GM18508 (cell line): ENCODE data around the gene KCNC2.

Experiments
- ATAC-seq: cut with Tn5 transposase; IDR thresholded peaks from one replicate; pipeline ENCODE4 v1.9.1; 2021; ENCODE audit warnings: moderate number of reproducible peaks; ENCODE audit not compliant: insufficient read depth, unreplicated experiment

KCNC2 gene

DNA sequence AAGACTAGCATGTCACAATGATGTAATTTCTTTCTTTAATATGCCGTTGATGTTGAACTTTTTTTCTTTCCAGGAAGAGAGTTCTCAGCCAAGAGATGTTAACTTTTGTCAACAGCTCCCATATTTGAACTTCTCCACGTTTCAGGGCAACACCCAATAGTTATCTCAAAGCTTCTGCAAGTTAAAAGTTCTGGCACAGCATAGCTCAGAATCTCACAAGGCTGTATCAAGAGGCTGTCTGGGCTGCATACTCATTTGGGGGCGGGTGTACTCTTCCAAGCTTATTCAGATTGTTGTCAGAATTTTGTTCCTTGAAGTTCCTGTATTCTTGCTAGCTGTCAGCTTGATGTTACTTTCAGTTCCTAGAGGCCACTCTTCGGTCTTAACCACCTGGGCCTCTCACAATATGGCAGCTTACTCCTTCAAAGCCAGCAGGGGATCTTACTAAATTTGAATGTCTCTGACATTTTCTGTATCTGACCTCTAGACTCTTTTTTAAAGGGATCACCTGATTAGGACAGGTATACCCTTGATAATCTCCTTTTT, 38.9 kb downstream of the KCNC2 start:
- no peak for ATAC-seq

GRCh38 chr12:75162845-75163244, 46.8 kb downstream of the KCNC2 start:
- no peak for ATAC-seq

DNA sequence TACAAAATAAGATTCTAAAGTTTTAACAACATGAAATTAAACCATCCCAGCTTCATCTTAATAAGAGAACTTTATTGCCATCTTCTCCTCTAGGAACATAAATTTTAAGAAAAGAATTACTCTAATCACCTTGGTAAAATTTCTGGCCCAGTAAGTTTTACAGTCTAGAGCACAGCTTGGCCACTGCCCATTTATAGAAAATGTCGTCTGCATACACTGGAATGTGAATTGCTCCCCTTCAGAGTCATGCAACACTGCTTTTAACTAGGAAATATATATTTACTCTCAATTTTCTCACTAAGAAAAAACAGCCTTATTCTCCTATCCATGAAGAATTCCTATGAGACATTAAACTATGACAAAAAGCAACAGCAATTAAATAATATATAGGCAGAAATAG, 48.2 kb downstream of the KCNC2 start:
- no peak for ATAC-seq

DNA sequence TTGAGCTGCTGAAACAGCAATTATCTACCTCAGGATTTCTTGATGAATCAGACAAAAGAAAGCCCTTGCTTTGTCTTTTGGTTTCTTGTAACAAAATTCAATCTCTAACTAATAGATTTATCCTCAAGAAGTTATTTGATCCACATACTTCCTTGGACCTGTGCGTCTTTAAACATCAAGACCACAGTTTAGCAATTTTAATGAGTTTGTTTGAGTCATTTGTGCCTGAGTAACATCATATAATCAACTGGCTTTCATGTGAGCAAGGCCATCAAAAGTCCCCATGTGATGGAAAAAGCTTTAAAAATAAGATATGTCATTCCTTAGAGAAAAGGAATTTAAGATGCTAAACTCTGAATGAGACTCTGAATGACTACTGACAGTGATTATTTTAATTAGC, 52.3 kb downstream of the KCNC2 start:
- ATAC-seq, result no peak

DNA sequence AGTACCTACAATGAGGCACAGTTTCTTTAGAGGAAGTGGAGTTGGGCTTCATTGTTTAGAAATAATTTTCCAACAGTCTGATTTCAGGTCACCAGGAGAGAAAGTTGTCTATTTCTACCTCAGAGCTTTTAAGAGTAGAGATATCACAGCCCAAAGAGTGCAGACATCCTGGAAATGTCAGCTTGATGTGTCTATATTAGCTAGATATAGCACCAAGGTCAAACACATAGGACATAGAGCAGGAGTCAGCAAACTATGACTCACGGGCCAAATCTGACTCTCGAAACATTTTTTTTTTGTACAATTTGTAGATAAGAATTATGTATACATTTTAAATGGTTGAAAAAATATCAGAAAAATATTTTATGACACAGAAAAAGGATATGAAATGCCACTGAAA, 53.7 kb downstream of the KCNC2 start:
- ATAC-seq, result no peak

DNA sequence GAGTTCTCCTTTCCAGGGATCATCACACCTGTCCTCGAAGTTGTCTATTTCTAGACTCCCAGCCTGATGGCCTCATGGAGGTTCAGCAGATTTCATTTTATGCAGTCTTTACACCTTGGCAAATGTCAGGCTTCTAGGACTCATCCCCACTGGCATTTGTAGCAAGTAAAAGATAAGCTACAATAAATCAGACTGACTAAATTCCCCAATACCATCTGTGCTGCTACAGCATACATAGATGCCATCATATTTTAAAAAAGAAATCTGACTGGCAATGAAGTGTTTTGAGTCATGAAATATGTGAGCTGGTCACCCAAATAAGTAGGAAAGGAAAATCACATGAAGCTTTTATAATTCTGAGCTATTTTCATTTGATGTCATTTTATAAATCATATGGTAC, 55.3 kb downstream of the KCNC2 start:
- no peak for ATAC-seq

GRCh38 chr12:75139196-75139595, 70.4 kb downstream of the KCNC2 start:
- ATAC-seq, result no peak

GRCh38 chr12:75137896-75138295, 71.7 kb downstream of the KCNC2 start:
- no peak for ATAC-seq

DNA sequence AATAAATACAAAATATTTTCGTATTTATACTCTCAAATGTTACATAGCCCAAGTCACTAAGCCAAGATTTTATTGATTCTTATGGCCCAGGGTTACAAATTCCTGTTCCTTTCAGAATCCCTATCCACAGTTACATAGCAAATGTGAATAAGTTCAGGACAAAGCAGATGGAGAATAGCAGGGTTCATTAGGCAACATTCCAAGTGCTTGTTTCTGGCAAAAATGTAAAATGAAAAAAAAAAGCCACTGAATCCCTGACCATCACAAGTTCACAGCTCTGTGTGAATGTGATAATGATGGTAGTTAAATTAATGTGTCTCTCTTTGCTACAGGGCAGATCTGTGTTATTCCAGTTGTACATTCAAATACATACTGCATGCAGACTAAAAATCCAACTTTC, 74.6 kb downstream of the KCNC2 start:
- no peak for ATAC-seq

DNA sequence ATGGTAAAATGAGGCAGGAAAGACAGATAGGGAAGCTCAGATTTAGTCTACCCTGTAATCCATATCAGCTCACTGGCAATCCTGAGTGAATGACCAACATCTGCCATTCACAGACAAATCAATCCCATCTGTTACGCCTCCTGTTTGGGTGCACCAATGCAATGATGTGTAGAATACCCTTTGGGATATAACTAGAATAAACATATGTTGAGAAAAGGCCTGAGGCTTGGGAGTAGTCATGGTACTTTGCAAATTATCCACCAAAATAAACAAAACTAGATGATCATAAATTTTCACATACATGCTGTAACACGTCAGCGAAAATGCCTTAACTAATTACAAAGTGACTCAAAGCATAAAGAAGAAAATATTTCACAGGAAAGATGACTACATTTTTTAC, 78.8 kb downstream of the KCNC2 start:
- ATAC-seq, result no peak

DNA sequence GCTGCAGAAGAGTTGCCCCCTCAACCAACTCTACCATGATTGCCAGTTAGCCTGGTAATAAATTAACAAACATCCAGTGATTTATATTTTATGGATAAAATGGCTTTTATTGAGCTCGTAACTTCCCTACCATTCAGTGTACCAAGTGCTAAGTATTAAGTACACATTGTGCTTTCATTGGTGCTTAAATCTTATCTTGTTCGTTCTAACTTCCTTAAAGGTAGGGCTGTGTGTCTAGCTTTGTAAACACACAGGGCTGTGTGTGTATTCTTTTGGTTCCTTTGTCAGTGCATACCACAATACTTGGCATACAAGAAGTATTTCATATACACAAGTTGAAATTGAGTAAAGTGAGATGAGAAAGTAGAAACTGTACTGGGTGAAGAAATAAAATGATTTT, 80.4 kb downstream of the KCNC2 start:
- ATAC-seq, result no peak

GRCh38 chr12:75121036-75121705, 88.5 kb downstream of the KCNC2 start:
- ATAC-seq, result no peak

DNA sequence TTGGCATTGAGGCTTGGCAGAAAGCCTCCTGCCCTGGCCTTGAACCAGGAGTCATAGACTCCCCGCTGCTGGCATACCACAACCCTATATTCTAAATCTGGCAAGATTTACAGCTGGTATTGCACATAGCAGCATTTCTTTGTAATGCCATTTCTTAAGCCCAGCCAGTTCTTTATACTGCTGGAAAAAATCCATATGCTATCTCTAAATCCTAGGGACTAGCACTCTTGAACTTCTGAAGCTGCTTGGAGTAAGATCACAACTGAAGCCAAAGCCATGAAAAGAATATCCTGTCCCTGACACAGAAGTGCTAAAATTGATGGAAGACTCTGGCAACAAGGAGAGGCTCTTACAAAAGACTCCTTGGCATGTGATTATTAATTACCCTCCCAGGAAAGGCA, 89.3 kb downstream of the KCNC2 start:
- ATAC-seq, result no peak

DNA sequence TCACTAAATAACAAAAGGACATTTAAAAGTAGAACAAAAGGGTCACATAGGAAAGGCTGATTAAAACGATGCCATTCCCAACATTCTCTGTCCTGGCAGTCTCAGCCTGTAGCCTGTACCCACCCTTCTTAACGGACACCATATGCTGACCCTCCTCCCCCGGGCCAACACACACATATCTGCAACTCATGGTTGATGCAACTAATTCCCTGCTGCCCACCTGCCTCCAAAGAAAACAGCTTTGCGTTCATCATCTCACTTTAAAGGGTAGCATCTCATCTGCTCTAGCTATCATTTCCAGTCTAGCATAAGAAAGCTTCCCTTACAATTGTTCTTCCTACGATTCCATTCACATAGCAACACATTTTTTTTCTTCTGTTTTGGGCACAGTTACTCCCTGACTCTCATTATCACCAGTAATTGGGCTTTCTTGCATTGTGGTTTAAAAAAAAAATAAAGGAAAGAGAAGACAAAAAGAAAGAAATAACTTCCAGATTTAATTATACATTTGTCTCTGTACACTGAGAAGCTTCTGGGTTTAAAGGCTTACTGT, 92.9 kb downstream of the KCNC2 start:
- no peak for ATAC-seq

- no peak for ATAC-seq
These were observed 93.9 kb downstream of the KCNC2 start for GRCh38 chr12:75115748-75116147.

DNA sequence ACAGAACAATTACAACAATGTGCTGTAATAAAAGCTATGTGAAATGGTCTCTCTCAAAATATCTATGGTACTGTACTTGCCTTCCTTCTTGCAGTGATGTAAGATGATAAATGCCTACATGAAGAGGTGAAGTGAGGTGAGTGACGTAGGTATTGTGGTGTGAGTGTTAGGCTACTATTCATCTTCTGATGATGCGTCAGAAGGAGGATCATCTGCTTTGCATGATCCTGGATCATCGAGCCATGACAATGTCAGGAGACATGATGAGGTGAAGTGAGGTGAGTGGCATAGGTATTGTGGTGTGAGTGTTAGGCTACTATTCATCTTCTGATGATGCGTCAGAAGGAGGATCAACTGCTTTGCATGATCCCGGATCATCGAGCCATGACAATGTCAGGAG, 105.8 kb downstream of the KCNC2 start:
- no peak for ATAC-seq

DNA sequence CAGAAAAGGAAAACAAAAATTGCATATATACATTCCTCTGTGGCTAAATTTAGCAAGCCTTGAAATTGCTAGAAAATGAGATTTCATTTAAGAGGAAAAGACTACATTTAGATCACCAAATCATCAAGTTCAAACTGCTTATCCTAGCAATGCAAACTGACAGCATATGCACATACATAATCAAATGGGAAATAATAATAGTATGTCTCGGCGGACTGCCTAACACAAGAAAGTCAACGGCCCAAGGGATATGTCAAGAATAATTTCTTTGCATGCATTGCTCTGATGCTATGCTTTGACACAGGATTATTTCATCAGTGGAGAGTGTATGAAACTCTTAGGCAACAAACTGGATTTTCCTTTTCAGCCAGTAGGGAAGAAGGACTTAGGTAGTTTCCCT, 107.9 kb downstream of the KCNC2 start:
- no peak for ATAC-seq

- no peak for ATAC-seq
These were observed 110.4 kb downstream of the KCNC2 start for GRCh38 chr12:75099210-75099609.

DNA sequence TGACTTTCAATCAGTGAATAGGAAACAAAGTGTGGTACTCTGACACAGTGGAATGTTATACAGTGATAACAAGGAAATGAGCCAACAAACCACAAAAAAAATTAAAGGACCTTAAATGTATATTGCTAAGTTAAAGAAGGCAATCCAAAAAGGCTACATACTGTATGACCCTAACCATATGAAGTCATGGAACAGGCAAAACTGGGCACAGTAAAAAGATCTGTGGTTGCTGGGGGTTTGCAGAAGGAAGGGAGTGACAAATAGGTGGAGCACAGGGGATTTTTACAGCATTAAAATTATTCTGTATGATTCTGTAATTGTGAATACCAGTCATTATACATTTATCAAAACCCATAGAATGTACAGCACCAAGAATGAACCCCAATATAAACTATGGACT, 112.6 kb downstream of the KCNC2 start:
- ATAC-seq, result no peak

GRCh38 chr12:75087654-75088053, 122.0 kb downstream of the KCNC2 start:
- ATAC-seq, result no peak

DNA sequence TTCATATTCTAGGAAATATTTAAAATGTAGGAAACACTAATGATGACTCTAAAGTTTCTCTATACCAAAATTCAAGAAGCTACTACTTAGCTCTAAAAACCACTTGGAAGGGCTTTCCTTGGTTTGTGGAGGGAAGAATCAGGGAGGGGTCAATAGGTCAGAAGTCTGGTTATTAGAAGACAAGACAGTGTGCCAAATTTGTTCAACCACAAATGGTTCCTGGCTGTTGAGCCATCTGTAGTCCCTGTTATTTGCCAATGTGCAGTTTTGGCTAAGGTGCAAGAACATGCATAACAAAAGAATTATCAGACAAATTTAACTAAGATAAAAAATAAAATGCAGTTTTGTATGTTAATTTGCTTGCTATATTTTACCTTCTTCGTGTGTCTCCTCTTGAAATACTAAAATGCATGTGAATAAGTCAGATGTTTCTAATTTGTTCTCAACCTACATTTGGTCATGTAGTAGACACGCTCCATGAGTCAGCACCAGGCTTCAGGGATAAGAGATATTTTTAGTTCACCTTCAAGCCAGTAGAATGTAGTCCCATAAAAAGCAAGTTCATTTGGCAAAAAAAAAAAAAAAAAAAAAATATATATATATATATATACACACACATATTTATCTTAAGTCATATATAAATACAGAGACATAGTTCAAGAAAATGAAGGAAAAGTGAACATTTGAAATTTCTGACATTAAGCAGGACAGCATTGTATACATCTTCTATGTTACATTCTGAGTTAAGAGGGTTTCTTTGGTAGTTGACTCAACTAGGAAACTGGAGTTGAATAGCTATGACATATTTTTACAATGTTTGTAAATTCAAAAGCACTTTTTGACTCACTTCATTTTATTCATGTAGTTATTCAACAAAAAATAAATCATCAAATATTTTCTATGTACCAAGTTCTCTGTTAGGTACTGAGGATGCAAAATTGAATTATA, 123.3 kb downstream of the KCNC2 start:
- no peak for ATAC-seq
